SU-DHL-6 (cell line): ENCODE data around the gene MYO1F.

ENCODE experiments used
- EZH2phosphoT487 ChIP-seq: fragments of 200-600 bp; sonication (generic), shearing (Covaris generic); conservative IDR thresholded peaks from 2 replicates; pipeline ENCODE4 v1.6.1; 2018; ENCODE audit warnings: mild to moderate bottlenecking, antibody characterized with exemption, low read length, moderate library complexity, mixed read lengths
- TF ChIP-seq, protein P1 (sequence below): fragments of 200-600 bp; sonication (generic); IDR thresholded peaks from one replicate; pipeline ENCODE4 v1.5.1; 2017; ENCODE audit warnings: antibody characterized with exemption, mild to moderate bottlenecking, low read length, moderate library complexity; ENCODE audit not compliant: insufficient read depth, poor library complexity, severe bottlenecking

DNA sequence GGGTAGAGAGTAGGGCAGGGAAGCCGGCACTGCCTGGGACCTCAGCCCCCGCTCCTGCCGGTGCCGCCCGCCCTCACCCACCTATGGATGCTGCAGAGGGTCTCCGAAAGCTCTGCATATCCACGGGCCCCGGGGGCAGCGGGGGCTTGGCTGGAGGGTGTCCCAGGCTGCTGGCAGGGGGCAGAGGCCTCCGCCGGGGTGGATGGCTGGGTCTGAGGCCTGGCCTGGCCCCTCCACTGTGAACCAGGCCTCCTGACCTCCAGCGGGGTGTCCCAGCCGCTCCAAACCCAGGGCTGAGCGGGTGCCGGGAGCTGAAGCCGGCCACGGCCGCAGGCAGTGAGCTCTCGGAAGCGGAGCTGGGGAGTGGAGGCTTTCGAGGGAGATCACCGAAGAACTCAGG, 78.9 kb downstream of the MYO1F start:
- TF ChIP-seq, protein P1, sequence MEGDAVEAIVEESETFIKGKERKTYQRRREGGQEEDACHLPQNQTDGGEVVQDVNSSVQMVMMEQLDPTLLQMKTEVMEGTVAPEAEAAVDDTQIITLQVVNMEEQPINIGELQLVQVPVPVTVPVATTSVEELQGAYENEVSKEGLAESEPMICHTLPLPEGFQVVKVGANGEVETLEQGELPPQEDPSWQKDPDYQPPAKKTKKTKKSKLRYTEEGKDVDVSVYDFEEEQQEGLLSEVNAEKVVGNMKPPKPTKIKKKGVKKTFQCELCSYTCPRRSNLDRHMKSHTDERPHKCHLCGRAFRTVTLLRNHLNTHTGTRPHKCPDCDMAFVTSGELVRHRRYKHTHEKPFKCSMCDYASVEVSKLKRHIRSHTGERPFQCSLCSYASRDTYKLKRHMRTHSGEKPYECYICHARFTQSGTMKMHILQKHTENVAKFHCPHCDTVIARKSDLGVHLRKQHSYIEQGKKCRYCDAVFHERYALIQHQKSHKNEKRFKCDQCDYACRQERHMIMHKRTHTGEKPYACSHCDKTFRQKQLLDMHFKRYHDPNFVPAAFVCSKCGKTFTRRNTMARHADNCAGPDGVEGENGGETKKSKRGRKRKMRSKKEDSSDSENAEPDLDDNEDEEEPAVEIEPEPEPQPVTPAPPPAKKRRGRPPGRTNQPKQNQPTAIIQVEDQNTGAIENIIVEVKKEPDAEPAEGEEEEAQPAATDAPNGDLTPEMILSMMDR = no peak
- no peak for TF ChIP-seq EZH2phosphoT487
